Liver (tissue), 3 donors: ENCODE results near the gene SPARC.

Experiments used
- RXRA ChIP-seq, 2 donors: IDR thresholded peaks; 2 replicates each; pipeline ENCODE4 v1.6.1; 2017 to 2018; ENCODE audit warnings: antibody characterized with exemption in 2 of 2, mild to moderate bottlenecking in 1 of 2
- SP1 ChIP-seq: IDR thresholded peaks from 2 replicates; pipeline ENCODE4 v1.6.1; 2018; ENCODE audit warnings: antibody characterized with exemption, mild to moderate bottlenecking
- YY1 ChIP-seq: IDR thresholded peaks from 2 replicates; pipeline ENCODE4 v1.6.1; 2016; ENCODE audit warnings: antibody characterized with exemption, mild to moderate bottlenecking
- TF ChIP-seq, protein P1 (sequence below): fragments of 150-350 bp; IDR thresholded peaks from 2 replicates; pipeline ENCODE4 v1.5.1; 2017; ENCODE audit warnings: improper control_type of control experiment, low read depth, low read length; ENCODE audit not compliant: missing input control
- TF ChIP-seq, protein P2 (sequence below): IDR thresholded peaks from 2 replicates; pipeline ENCODE4 v1.6.1; 2016; ENCODE audit warnings: antibody characterized with exemption
- donor health status: healthy.
- donor health status: healthy.

DNA sequence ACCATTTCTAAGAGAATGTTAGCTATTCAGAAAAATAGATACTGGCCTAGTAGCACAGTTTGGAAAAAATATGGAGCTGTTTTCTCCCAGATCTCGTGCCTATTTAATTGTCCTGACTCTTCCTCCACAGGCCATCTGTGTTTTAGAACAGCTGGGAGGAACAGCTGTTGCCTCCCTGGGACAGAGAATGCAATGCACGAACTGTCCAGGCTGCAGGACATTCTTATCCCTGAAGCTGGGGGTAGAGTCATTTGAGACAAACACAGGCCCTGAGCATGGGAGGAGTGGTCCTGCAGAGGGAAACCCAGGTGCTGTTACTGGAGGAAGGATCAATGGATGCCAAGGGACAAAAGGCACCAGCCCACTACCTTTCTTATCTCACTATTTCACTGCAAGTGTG is 20.9 kb upstream of the SPARC start:
- no peak for TF ChIP-seq SP1
- TF ChIP-seq, protein P1, sequence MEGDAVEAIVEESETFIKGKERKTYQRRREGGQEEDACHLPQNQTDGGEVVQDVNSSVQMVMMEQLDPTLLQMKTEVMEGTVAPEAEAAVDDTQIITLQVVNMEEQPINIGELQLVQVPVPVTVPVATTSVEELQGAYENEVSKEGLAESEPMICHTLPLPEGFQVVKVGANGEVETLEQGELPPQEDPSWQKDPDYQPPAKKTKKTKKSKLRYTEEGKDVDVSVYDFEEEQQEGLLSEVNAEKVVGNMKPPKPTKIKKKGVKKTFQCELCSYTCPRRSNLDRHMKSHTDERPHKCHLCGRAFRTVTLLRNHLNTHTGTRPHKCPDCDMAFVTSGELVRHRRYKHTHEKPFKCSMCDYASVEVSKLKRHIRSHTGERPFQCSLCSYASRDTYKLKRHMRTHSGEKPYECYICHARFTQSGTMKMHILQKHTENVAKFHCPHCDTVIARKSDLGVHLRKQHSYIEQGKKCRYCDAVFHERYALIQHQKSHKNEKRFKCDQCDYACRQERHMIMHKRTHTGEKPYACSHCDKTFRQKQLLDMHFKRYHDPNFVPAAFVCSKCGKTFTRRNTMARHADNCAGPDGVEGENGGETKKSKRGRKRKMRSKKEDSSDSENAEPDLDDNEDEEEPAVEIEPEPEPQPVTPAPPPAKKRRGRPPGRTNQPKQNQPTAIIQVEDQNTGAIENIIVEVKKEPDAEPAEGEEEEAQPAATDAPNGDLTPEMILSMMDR: no peak
- TF ChIP-seq RXRA (IDR thresholded peaks at IDR 0.05): no peak
- no peak for TF ChIP-seq YY1
- TF ChIP-seq, protein P2, sequence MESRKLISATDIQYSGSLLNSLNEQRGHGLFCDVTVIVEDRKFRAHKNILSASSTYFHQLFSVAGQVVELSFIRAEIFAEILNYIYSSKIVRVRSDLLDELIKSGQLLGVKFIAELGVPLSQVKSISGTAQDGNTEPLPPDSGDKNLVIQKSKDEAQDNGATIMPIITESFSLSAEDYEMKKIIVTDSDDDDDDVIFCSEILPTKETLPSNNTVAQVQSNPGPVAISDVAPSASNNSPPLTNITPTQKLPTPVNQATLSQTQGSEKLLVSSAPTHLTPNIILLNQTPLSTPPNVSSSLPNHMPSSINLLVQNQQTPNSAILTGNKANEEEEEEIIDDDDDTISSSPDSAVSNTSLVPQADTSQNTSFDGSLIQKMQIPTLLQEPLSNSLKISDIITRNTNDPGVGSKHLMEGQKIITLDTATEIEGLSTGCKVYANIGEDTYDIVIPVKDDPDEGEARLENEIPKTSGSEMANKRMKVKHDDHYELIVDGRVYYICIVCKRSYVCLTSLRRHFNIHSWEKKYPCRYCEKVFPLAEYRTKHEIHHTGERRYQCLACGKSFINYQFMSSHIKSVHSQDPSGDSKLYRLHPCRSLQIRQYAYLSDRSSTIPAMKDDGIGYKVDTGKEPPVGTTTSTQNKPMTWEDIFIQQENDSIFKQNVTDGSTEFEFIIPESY: no peak
